Activated CD4-positive, alpha-beta memory T cell treated with anti-CD3 and anti-CD28 coated beads for 36 hours (primary cell): ENCODE results near the gene ZMIZ1. TPM values are rescaled to one million over a fixed set of nuclear protein-coding genes. Genes with fewer than 3 reads are reported as not detected.
"Not testable (repeated sequence)": the region's sequence is repeated elsewhere in the genome, so short reads cannot be mapped to it uniquely, and the experiment has no call there.

Source experiments
- CTCF ChIA-PET: fragments of 350-600 bp; sonication (Branson Sonifier 250); formaldehyde crosslinking; loops from one replicate; lab custom pipeline; 2021; ENCODE audit warnings: antibody characterized with exemption, inconsistent platforms; lab: Charles Lee
- POLR2A ChIA-PET: fragments of 350-600 bp; sonication (Branson Sonifier 250); formaldehyde crosslinking; loops from one replicate; lab custom pipeline; 2021; ENCODE audit warnings: antibody characterized with exemption; lab: Charles Lee
- DNase-seq: peaks from one replicate; pipeline ENCODE4 v3.0.0-alpha.2; 2020
- H3K27ac Mint-ChIP-seq: one replicate; pipeline ENCODE4 v1.8.0; 2021; ENCODE audit warnings: mixed read lengths
- H3K27me3 Mint-ChIP-seq: one replicate; pipeline ENCODE4 v1.8.0; 2021; ENCODE audit warnings: mixed read lengths
- H3K36me3 Mint-ChIP-seq: one replicate; pipeline ENCODE4 v1.8.0; 2021; ENCODE audit warnings: mixed read lengths
- H3K4me1 Mint-ChIP-seq: one replicate; pipeline ENCODE4 v1.8.0; 2021; ENCODE audit warnings: low read depth, mixed read lengths
- H3K4me3 Mint-ChIP-seq: one replicate; pipeline ENCODE4 v1.8.0; 2021; ENCODE audit warnings: mild to moderate bottlenecking, mixed read lengths
- H3K9me3 Mint-ChIP-seq: one replicate; pipeline ENCODE4 v1.8.0; 2021; ENCODE audit warnings: mixed read lengths
- intact Hi-C: fragments of 100-400 bp; cut with micrococcal nuclease; formaldehyde crosslinking; loops from one replicate; pipeline ENCODE4 v1.15.1; 2023
- total RNA-seq, 2 experiments: library from RNA; stranded (reverse); gene quantifications; one replicate each; pipeline ENCODE4 v1.2.3, GENCODE V29; 2021

The ZMIZ1 gene
- total RNA-seq, 2 experiments from 2014 or later = 28.5 to 29.2 TPM

- Mint-ChIP-seq H3K4me3 (no peak overlapping the region), H3K27me3 (no peaks in the 10 kb centered on the region), H3K36me3 (no peaks in the 10 kb centered on the region), H3K9me3 (no peaks in the 10 kb centered on the region), H3K27ac (peak overlapping the region; percentile 92), H3K4me1 (peaks cover 60% of the 10 kb centered on the region)
- CTCF ChIA-PET = interaction anchor here (1.5 to 4.2 kb wide), 2 partner anchors 21 to 50 kb away, joined by 6 to 19 read pairs; no protein-coding TSS in a partner anchor
- no peak for DNase-seq
- POLR2A ChIA-PET = interaction anchor here (0.5 to 3.8 kb wide), 6 partner anchors 7 to 38 kb away, joined by 3 to 23 read pairs (median 6); partner anchors contain the start of gene PPIF
- intact Hi-C loops = loop anchor here (10.0 kb wide), 2 partner anchors 349 to 1019 kb away; no protein-coding TSS in a partner anchor
Measured at GRCh38 chr10:79324032-79324695, 255.4 kb downstream of the ZMIZ1 start.

GRCh38 chr10:79326361-79327089, 257.8 kb downstream of the ZMIZ1 start:
- H3K9me3 Mint-ChIP-seq = no peaks in the 10 kb centered on the region
- ChIA-PET CTCF (no interaction called here), POLR2A (interaction anchor here (1.0 kb wide), 1 partner anchor 24 kb away, joined by 3 read pairs; no protein-coding TSS in a partner anchor)
- H3K4me3 Mint-ChIP-seq = no peak overlapping the region
- no peaks in the 10 kb centered on the region for H3K27me3 Mint-ChIP-seq
- peaks cover 48% of the 10 kb centered on the region for H3K4me1 Mint-ChIP-seq
- H3K27ac Mint-ChIP-seq = no peak overlapping the region
- DNase-seq = no peak
- intact Hi-C loops = loop anchor here (10.0 kb wide), 2 partner anchors 352 to 1022 kb away; no protein-coding TSS in a partner anchor
- no peaks in the 10 kb centered on the region for H3K36me3 Mint-ChIP-seq

- no peak overlapping the region for H3K27ac Mint-ChIP-seq
- peaks cover 47% of the 10 kb centered on the region for H3K4me1 Mint-ChIP-seq
- H3K27me3 Mint-ChIP-seq = no peaks in the 10 kb centered on the region
- DNase-seq = no peak
- ChIA-PET POLR2A (interaction anchor here (1.0 kb wide), 1 partner anchor 24 kb away, joined by 3 read pairs; no protein-coding TSS in a partner anchor), CTCF (no interaction called here)
- no peak overlapping the region for H3K4me3 Mint-ChIP-seq
- no peaks in the 10 kb centered on the region for H3K9me3 Mint-ChIP-seq
- H3K36me3 Mint-ChIP-seq = no peaks in the 10 kb centered on the region
- intact Hi-C loops = loop anchor here (10.0 kb wide), 2 partner anchors 352 to 1022 kb away; no protein-coding TSS in a partner anchor
Measured at GRCh38 chr10:79327090-79327457, 258.3 kb downstream of the ZMIZ1 start.

- intact Hi-C loops = loop anchor here (10.0 kb wide), 2 partner anchors 353 to 1023 kb away; no protein-coding TSS in a partner anchor
- Mint-ChIP-seq H3K9me3 (no peaks in the 10 kb centered on the region), H3K4me1 (peaks cover 40% of the 10 kb centered on the region), H3K27me3 (no peaks in the 10 kb centered on the region), H3K36me3 (no peaks in the 10 kb centered on the region), H3K4me3 (no peak overlapping the region), H3K27ac (no peak overlapping the region)
- CTCF ChIA-PET = no interaction called here
- DNase-seq = no peak
- POLR2A ChIA-PET = no interaction called here
Measured at GRCh38 chr10:79328147-79328701, 259.5 kb downstream of the ZMIZ1 start.

GRCh38 chr10:79328737-79329504, 260.2 kb downstream of the ZMIZ1 start:
- H3K27ac Mint-ChIP-seq = no peak overlapping the region
- peaks cover 39% of the 10 kb centered on the region for H3K4me1 Mint-ChIP-seq
- H3K9me3 Mint-ChIP-seq = no peaks in the 10 kb centered on the region
- DNase-seq = peak; percentile 29
- POLR2A ChIA-PET = interaction anchor here (2.9 kb wide), 1 partner anchor 16 kb away, joined by 8 read pairs; no protein-coding TSS in a partner anchor
- no peak overlapping the region for H3K4me3 Mint-ChIP-seq
- no peaks in the 10 kb centered on the region for H3K36me3 Mint-ChIP-seq
- H3K27me3 Mint-ChIP-seq = no peaks in the 10 kb centered on the region
- intact Hi-C loops = loop anchor here (10.0 kb wide), 2 partner anchors 354 to 1024 kb away; no protein-coding TSS in a partner anchor
- CTCF ChIA-PET = interaction anchor here (1.3 kb wide), 1 partner anchor 13 kb away, joined by 3 read pairs; no protein-coding TSS in a partner anchor

- ChIA-PET CTCF (interaction anchor here (1.3 kb wide), 1 partner anchor 13 kb away, joined by 3 read pairs; no protein-coding TSS in a partner anchor), POLR2A (interaction anchor here (2.9 kb wide), 1 partner anchor 16 kb away, joined by 8 read pairs; no protein-coding TSS in a partner anchor)
- Mint-ChIP-seq H3K4me1 (peaks cover 37% of the 10 kb centered on the region), H3K9me3 (no peaks in the 10 kb centered on the region), H3K27ac (peak overlapping the region; percentile 0), H3K27me3 (no peaks in the 10 kb centered on the region), H3K4me3 (no peak overlapping the region), H3K36me3 (no peaks in the 10 kb centered on the region)
- DNase-seq = no peak
- intact Hi-C loops = loop anchor here (10.0 kb wide), 2 partner anchors 355 to 1025 kb away; no protein-coding TSS in a partner anchor
Measured at GRCh38 chr10:79329529-79329928, 260.8 kb downstream of the ZMIZ1 start.

- H3K9me3 Mint-ChIP-seq = no peaks in the 10 kb centered on the region
- intact Hi-C loops = loop anchor here (1.0 to 2.0 kb wide), 4 partner anchors 8 to 45 kb away; partner anchors contain the start of gene PPIF
- ChIA-PET POLR2A (interaction anchor here (0.6 to 2.9 kb wide), 7 partner anchors 9 to 103 kb away, joined by 3 to 22 read pairs (median 7); partner anchors contain the start of gene PPIF), CTCF (interaction anchor here (0.9 to 1.8 kb wide), 8 partner anchors 8 to 45 kb away, joined by 3 to 9 read pairs (median 4); partner anchors contain the start of gene PPIF)
- peak; percentile 57 for DNase-seq
- no peaks in the 10 kb centered on the region for H3K36me3 Mint-ChIP-seq
- no peaks in the 10 kb centered on the region for H3K27me3 Mint-ChIP-seq
- H3K4me1 Mint-ChIP-seq = peaks cover 41% of the 10 kb centered on the region
- H3K4me3 Mint-ChIP-seq = no peak overlapping the region
- H3K27ac Mint-ChIP-seq = peak overlapping the region; percentile 89
Measured at GRCh38 chr10:79331226-79331625, 262.5 kb downstream of the ZMIZ1 start.

- DNase-seq = peak; percentile 95
- no peaks in the 10 kb centered on the region for H3K36me3 Mint-ChIP-seq
- intact Hi-C loops = loop anchor here (1.0 to 2.0 kb wide), 4 partner anchors 8 to 45 kb away; partner anchors contain the start of gene PPIF
- ChIA-PET POLR2A (interaction anchor here (0.6 to 2.9 kb wide), 7 partner anchors 9 to 103 kb away, joined by 3 to 22 read pairs (median 7); partner anchors contain the start of gene PPIF), CTCF (interaction anchor here (0.6 to 1.8 kb wide), 9 partner anchors 8 to 45 kb away, joined by 3 to 9 read pairs (median 4); partner anchors contain the start of gene PPIF)
- H3K9me3 Mint-ChIP-seq = no peaks in the 10 kb centered on the region
- H3K27me3 Mint-ChIP-seq = no peaks in the 10 kb centered on the region
- H3K4me3 Mint-ChIP-seq = peak overlapping the region; percentile 6
- H3K4me1 Mint-ChIP-seq = peaks cover 41% of the 10 kb centered on the region
- peak overlapping the region; percentile 89 for H3K27ac Mint-ChIP-seq
Measured at GRCh38 chr10:79331709-79332108, 262.9 kb downstream of the ZMIZ1 start.

- H3K9me3 Mint-ChIP-seq, H3K27me3 Mint-ChIP-seq, H3K4me3 Mint-ChIP-seq, H3K36me3 Mint-ChIP-seq, DNase-seq, intact Hi-C loops: not testable (repeated sequence)
- H3K27ac Mint-ChIP-seq = peak overlapping the region; percentile 43
- CTCF ChIA-PET = interaction anchor here (1.8 to 4.7 kb wide), 2 partner anchors 12 to 15 kb away, joined by 5 to 36 read pairs; partner anchors contain the start of gene PPIF
- POLR2A ChIA-PET = interaction anchor here (0.9 to 1.5 kb wide), 3 partner anchors 12 to 15 kb away, joined by 4 to 5 read pairs (median 4); partner anchors contain the start of gene PPIF
- H3K4me1 Mint-ChIP-seq = peaks cover 41% of the 10 kb centered on the region
Measured at GRCh38 chr10:79332610-79333315, 264.0 kb downstream of the ZMIZ1 start.

GRCh38 chr10:79333513-79333912, 264.7 kb downstream of the ZMIZ1 start:
- H3K4me1 Mint-ChIP-seq = peaks cover 39% of the 10 kb centered on the region
- intact Hi-C loops = no loop called here
- no peaks in the 10 kb centered on the region for H3K36me3 Mint-ChIP-seq
- H3K4me3 Mint-ChIP-seq = no peak overlapping the region
- peak; percentile 37 for DNase-seq
- no peaks in the 10 kb centered on the region for H3K27me3 Mint-ChIP-seq
- CTCF ChIA-PET = interaction anchor here (0.7 to 4.7 kb wide), 2 partner anchors 12 to 15 kb away, joined by 3 to 36 read pairs; partner anchors contain the start of gene PPIF
- H3K27ac Mint-ChIP-seq = peak overlapping the region; percentile 43
- H3K9me3 Mint-ChIP-seq = no peaks in the 10 kb centered on the region
- POLR2A ChIA-PET = interaction anchor here (0.9 to 1.5 kb wide), 4 partner anchors 11 to 16 kb away, joined by 4 to 10 read pairs (median 4); partner anchors contain the start of gene PPIF
